LNCAP (cell line): ENCODE measurements around the gene METTL3.

Experiments used
- CTCF ChIP-seq: fragments of 450-650 bp; IDR thresholded peaks from 2 replicates; pipeline ENCODE4 v1.5.1; 2017; ENCODE audit warnings: mild to moderate bottlenecking

The METTL3 gene

GRCh38 chr14:21476925-21477681 is 34.0 kb downstream of the METTL3 start, which contains the start of the genes RAB2B and TOX4:
Gene RAB2B (minus strand): TSS chr14:21476959. CDS start chr14:21476872, 87 bp downstream.
Gene TOX4 (plus strand): TSS chr14:21477195. CDS start chr14:21477279, 84 bp downstream.
- peak; percentile 97 for TF ChIP-seq CTCF

GRCh38 chr14:21476523-21476924 is 34.6 kb downstream of the METTL3 start:
- TF ChIP-seq CTCF, result no peak

- no peak for TF ChIP-seq CTCF
Observed at GRCh38 chr14:21475767-21476522, 35.2 kb downstream of the METTL3 start.

GRCh38 chr14:21467616-21468015 is 43.5 kb downstream of the METTL3 start:
- TF ChIP-seq CTCF, result no peak

- TF ChIP-seq CTCF, result peak; percentile 63
Observed at GRCh38 chr14:21455912-21456667, 55.0 kb downstream of the METTL3 start, which contains the start of gene CHD8. Gene CHD8 (minus strand): TSS chr14:21456123. CDS start chr14:21431643, 24,480 bp downstream.

GRCh38 chr14:21455592-21455911 is 55.6 kb downstream of the METTL3 start:
- TF ChIP-seq CTCF, result no peak

GRCh38 chr14:21454843-21455544 is 56.1 kb downstream of the METTL3 start:
- no peak for TF ChIP-seq CTCF
